Spleen (tissue), 11 donors: ENCODE measurements around the gene SH3BGR. TPM values are rescaled to one million over a fixed set of nuclear protein-coding genes. Genes with fewer than 3 reads are reported as not detected.

Source experiments
- DNase-seq: peaks from one replicate; pipeline ENCODE4 v3.0.0-alpha.2; 2020
- H3K27ac ChIP-seq, 8 donors: fragments of 200-600 bp; sonication (generic) in 7 of 8; 1 replicate in 4 of 8; 2 replicates in 4 of 8; pipeline versions ENCODE4 v1.5.0 to v1.8.0; 2016 to 2021; ENCODE audit warnings: inconsistent platforms in 4 of 8, mild to moderate bottlenecking in 4 of 8, moderate library complexity in 1 of 8
- H3K27me3 ChIP-seq, 7 donors: fragments of 200-600 bp; sonication (generic) in 6 of 7; replicated peaks in 1 of 7; 1 replicate in 4 of 7; 2 replicates in 3 of 7; pipeline versions ENCODE4 v1.5.0 to v1.8.0; 2016 to 2021; ENCODE audit warnings: inconsistent platforms in 3 of 7, mild to moderate bottlenecking in 1 of 7
- H3K36me3 ChIP-seq, 6 donors: fragments of 200-600 bp; sonication (generic) in 5 of 6; 1 replicate in 4 of 6; 2 replicates in 2 of 6; pipeline versions ENCODE4 v1.5.0 to v1.8.0; 2016 to 2021; ENCODE audit warnings: inconsistent platforms in 2 of 6
- H3K4me1 ChIP-seq, 6 donors: fragments of 200-600 bp; sonication (generic) in 5 of 6; 1 replicate in 3 of 6; 2 replicates in 3 of 6; pipeline versions ENCODE4 v1.5.0 to v1.8.0; 2016 to 2021; ENCODE audit warnings: inconsistent platforms in 3 of 6
- H3K4me3 ChIP-seq, 8 donors: fragments of 200-600 bp; sonication (generic) in 7 of 8; 1 replicate in 4 of 8; 2 replicates in 4 of 8; pipeline versions ENCODE4 v1.5.0 to v1.8.0; 2016 to 2021; ENCODE audit warnings: inconsistent platforms in 4 of 8, mild to moderate bottlenecking in 4 of 8, moderate library complexity in 2 of 8
- H3K9me3 ChIP-seq, 8 donors: fragments of 200-600 bp; sonication (generic) in 7 of 8; 1 replicate in 4 of 8; 2 replicates in 4 of 8; pipeline versions ENCODE4 v1.5.0 to v1.8.0; 2016 to 2021; ENCODE audit warnings: inconsistent platforms in 4 of 8
- POLR2A ChIP-seq, 3 donors: fragments of 450-650 bp; IDR thresholded peaks; one replicate each; pipeline ENCODE4 v1.5.1; 2017; ENCODE audit warnings: antibody characterized with exemption in 3 of 3, mild to moderate bottlenecking in 1 of 3
- POLR2AphosphoS5 ChIP-seq, 3 donors: sonication (generic); formaldehyde crosslinking; IDR thresholded peaks; one replicate each; pipeline ENCODE4 v1.5.1; 2017; ENCODE audit warnings: antibody characterized with exemption in 3 of 3
- whole genome bisulfite sequencing, 5 donors: extraction: QIAGEN DNeasy Blood & Tissue Kit in 3 of 5; methylation state at CpG; one replicate each; pipeline versions ENCODE4 v1.1.5 to v1.1.7; 2013 to 2018; 5-methylcytosine and 5-hydroxymethylcytosine counted together
- intact Hi-C: fragments of 100-400 bp; cut with DNase I; formaldehyde crosslinking; loops from one replicate; pipeline ENCODE4 v1.15.0; 2023; ENCODE audit warnings: low total_unique reads
- polyA plus RNA-seq, 3 donors: library from polyadenylated mRNA; stranded (reverse); fragments of 200-250 nt; gene quantifications; one replicate each; pipeline ENCODE4 v1.2.1, GENCODE V29; 2013
- total RNA-seq, 7 donors: library from RNA; depleted of rRNA in 3 of 7; stranded (reverse); fragments of >200 nt in 3 of 7; fragmentation: NEBNext Ultra II Directional in 4 of 7; extraction: Animal tissue kit (Norgen Biotek cat#: 25700) in 4 of 7; gene quantifications; one replicate each; pipeline versions ENCODE4 v1.1.0 to v1.2.1, GENCODE V29; 2016 to 2021
- TF ChIP-seq, protein P1 (sequence below), 11 experiments: fragments of 200-600 bp in 7 of 11; fragments of 450-650 bp in 4 of 11; sonication (generic) in 4 of 11; IDR thresholded peaks in 8 of 11; conservative IDR thresholded peaks in 3 of 11; 1 replicate in 7 of 11; 2 replicates in 4 of 11; pipeline versions ENCODE4 v1.4.0 to v1.8.0; 2016 to 2021; ENCODE audit warnings: antibody characterized with exemption in 11 of 11, inconsistent platforms in 4 of 11, mild to moderate bottlenecking in 1 of 11
- donor health status: healthy with polysubstance abuse.
- donor health status: DM: no; HTN: no; CAD: no; lungs with moderate emphysema.
- donor health status: DM: no; HTN: no; CAD: no.
- donor health status: Bipolar disorder and iron deficiency.
- donor health status: healthy.
- donor health status: DM: no; HTN: no; CAD: no.
- donor health status: DM: yes; HTN: yes; CAD: no.

SH3BGR gene
- total and polyA plus RNA-seq, 10 donors = 0.69 to 3.7 (median 2.1) TPM

DNA sequence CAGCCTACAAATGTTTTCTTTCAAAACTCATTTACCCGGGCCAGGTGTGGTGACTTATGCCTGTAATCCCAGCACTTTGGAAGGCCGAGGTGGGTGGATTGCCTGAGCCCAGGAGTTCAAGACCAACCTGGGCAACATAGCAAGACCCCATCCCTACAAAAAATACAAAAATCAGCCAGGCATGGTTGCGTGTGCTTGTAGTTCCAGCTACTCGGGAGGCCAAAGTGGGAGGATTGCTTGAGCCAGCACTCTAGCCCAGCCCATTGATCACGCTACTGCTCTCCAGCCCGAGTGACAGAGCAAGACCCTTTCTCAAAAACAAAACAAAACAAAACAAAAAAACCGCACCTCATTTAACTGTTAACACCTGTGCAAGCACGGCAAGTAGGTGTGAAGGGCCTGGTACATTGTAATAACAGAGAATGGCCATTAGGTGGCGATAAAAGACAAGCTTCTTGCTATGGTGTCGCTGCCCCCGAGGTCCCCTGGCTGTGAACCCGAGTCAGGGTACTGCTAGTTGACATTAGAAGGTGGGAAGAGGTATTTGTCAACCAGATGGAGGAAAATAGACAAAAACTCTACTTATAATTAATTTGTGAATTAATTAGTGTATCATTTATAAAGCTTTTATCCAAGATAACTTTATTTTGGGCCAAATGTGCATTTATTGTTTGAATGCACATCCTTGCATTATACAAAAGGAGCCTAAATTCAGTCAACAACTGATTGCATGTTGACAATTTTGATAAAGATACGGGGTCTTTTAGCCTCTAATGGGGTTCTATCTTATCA is 66.5 kb downstream of the SH3BGR start:
- TF ChIP-seq, protein P1, sequence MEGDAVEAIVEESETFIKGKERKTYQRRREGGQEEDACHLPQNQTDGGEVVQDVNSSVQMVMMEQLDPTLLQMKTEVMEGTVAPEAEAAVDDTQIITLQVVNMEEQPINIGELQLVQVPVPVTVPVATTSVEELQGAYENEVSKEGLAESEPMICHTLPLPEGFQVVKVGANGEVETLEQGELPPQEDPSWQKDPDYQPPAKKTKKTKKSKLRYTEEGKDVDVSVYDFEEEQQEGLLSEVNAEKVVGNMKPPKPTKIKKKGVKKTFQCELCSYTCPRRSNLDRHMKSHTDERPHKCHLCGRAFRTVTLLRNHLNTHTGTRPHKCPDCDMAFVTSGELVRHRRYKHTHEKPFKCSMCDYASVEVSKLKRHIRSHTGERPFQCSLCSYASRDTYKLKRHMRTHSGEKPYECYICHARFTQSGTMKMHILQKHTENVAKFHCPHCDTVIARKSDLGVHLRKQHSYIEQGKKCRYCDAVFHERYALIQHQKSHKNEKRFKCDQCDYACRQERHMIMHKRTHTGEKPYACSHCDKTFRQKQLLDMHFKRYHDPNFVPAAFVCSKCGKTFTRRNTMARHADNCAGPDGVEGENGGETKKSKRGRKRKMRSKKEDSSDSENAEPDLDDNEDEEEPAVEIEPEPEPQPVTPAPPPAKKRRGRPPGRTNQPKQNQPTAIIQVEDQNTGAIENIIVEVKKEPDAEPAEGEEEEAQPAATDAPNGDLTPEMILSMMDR (IDR thresholded peaks at IDR 0.05 in 8 of 11, conservative IDR thresholded peaks at IDR 0.05 in 3 of 11) = peak; percentile 58 to 88 (median 83)
- no peak for TF ChIP-seq POLR2AphosphoS5 (IDR thresholded peaks at IDR 0.05)
- WGBS, 5 donors = 28 to 33% (median 29%) methylated on average over 13 of the region's 13 CpGs
- H3K36me3 ChIP-seq = no peaks in the 10 kb centered on the region
- DNase-seq = no peak
- H3K27ac ChIP-seq = no peak overlapping the region
- no peaks in the 10 kb centered on the region for H3K9me3 ChIP-seq
- H3K4me3 ChIP-seq = no peak overlapping the region
- intact Hi-C loops = no loop called here
- H3K4me1 ChIP-seq = peaks cover 0 to 4% (median 0%) of the 10 kb centered on the region in 6 donors
- no peaks in the 10 kb centered on the region for H3K27me3 ChIP-seq

GRCh38 chr21:39518847-39519210 is 67.1 kb downstream of the SH3BGR start:
- TF ChIP-seq, protein P1 (IDR thresholded peaks at IDR 0.05 in 8 of 11, conservative IDR thresholded peaks at IDR 0.05 in 3 of 11) = no peak
- TF ChIP-seq POLR2AphosphoS5 (IDR thresholded peaks at IDR 0.05) (no peak), POLR2A (IDR thresholded peaks at IDR 0.05) (no peak)
- intact Hi-C loops = no loop called here

DNA sequence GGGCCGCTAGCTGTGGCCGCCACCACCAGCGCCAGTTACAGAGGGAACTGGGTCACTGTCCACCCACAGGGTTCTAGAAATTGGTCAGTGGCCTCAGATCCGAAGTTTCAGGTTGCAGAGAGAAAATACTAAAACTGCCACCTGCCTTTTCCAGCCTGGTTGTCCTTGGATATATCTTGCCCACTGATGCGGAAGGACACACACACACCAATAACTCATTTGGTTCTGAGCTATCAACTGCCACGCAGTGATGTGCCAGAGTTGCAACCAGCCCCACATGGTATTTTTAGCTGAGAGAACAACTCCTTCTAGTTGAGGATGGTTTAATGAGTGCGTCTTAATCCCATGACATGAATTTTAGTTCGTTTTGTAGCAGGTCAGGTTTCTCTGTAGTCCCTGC is 68.1 kb downstream of the SH3BGR start:
- Histone ChIP-seq H3K27ac (no peak overlapping the region), H3K9me3 (no peaks in the 10 kb centered on the region), H3K4me1 (peaks cover 0 to 4% (median 0%) of the 10 kb centered on the region in 6 donors), H3K4me3 (no peak overlapping the region), H3K36me3 (no peaks in the 10 kb centered on the region), H3K27me3 (no peaks in the 10 kb centered on the region)
- WGBS, 5 donors = 74 to 90% (median 85%) methylated on average over 8 of the region's 8 CpGs
- TF ChIP-seq, protein P1 (IDR thresholded peaks at IDR 0.05 in 8 of 11, conservative IDR thresholded peaks at IDR 0.05 in 3 of 11) = no peak
- TF ChIP-seq POLR2A (IDR thresholded peaks at IDR 0.05) = no peak
- no peak for TF ChIP-seq POLR2AphosphoS5 (IDR thresholded peaks at IDR 0.05)
- no peak for DNase-seq
- intact Hi-C loops = loop anchor here (2.0 kb wide), 1 partner anchor 195 kb away; no protein-coding TSS in a partner anchor

More at GRCh38 chr21:39518847-39519210, 67.1 kb downstream of the SH3BGR start:
- Histone ChIP-seq H3K9me3 (no peaks in the 10 kb centered on the region), H3K27me3 (no peaks in the 10 kb centered on the region), H3K36me3 (no peaks in the 10 kb centered on the region), H3K4me1 (peaks cover 0 to 4% (median 0%) of the 10 kb centered on the region in 6 donors), H3K4me3 (no peak overlapping the region), H3K27ac (no peak overlapping the region)
- 84 to 91% (median 86%) methylated on average over 5 of the region's 5 CpGs for WGBS, 5 donors
- DNase-seq = no peak

DNA sequence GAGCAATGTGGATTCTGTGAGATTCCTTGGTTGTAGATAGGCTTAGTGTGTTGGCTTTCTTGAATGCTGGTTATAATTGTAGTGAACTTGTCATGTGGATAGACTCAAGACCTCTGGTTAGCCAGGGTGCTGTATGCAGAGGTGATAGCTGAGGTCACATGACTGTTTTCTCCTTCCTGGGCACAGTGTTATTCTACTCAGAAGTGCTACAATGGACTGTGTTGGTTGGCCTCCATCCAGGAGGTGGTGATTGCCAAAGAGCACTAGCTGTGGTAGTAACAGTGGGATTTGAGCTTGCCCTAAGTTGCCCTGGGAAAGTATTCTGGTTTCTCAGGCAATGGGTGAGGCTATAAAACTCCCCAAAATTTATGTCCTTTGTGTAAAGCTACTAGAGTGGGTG is 71.6 kb downstream of the SH3BGR start:
- Histone ChIP-seq H3K4me1 (peaks cover 0 to 15% (median 7%) of the 10 kb centered on the region in 6 donors), H3K4me3 (no peak overlapping the region), H3K27me3 (peaks cover 0 to 11% (median 0%) of the 10 kb centered on the region in 7 donors), H3K9me3 (no peaks in the 10 kb centered on the region), H3K36me3 (no peaks in the 10 kb centered on the region), H3K27ac (no peak overlapping the region)
- no peak for DNase-seq
- no peak for TF ChIP-seq POLR2AphosphoS5 (IDR thresholded peaks at IDR 0.05)
- TF ChIP-seq, protein P1 (IDR thresholded peaks at IDR 0.05 in 8 of 11, conservative IDR thresholded peaks at IDR 0.05 in 3 of 11) = no peak
- TF ChIP-seq POLR2A (IDR thresholded peaks at IDR 0.05) = no peak
- intact Hi-C loops = no loop called here
